ENCODE measurements around the gene NOTO. TPM values are rescaled to one million over a fixed set of nuclear protein-coding genes. Genes with fewer than 3 reads are reported as not detected.

The NOTO gene
- total RNA-seq, 4 donors from 2014 or later = not detected

DNA sequence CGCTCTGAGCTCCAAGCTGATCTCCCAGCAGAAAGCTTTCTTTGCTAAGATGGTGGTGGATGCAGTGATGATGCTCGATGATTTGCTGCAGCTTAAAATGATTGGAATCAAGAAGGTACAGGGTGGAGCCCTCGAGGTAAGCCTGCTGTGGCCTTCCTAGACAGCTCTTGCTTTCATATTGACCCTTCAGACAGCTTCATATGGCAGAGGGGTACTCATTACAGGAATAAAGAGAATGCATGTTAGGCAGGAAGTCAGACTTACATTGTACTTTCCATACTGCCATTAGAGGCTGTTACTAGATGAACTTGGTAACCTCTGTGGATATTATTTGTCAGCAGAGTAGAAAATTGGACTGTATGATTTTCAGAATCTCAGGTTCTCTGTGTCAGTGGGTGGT is 42.2 kb downstream of the NOTO start:
- Histone ChIP-seq H3K4me1 (no peaks in the 10 kb centered on the region), H3K36me3 (peaks cover 68 to 82% of the 10 kb centered on the region in 2 donors), H3K9me3 (no peaks in the 10 kb centered on the region), H3K27me3 (no peaks in the 10 kb centered on the region), H3K27ac (no peak overlapping the region), H3K4me3 (replicated peaks in 1 of 3) (no peak overlapping the region)
- no peak for DNase-seq
- TF ChIP-seq POLR2A (IDR thresholded peaks at IDR 0.05) = no peak
- TF ChIP-seq, protein P1, sequence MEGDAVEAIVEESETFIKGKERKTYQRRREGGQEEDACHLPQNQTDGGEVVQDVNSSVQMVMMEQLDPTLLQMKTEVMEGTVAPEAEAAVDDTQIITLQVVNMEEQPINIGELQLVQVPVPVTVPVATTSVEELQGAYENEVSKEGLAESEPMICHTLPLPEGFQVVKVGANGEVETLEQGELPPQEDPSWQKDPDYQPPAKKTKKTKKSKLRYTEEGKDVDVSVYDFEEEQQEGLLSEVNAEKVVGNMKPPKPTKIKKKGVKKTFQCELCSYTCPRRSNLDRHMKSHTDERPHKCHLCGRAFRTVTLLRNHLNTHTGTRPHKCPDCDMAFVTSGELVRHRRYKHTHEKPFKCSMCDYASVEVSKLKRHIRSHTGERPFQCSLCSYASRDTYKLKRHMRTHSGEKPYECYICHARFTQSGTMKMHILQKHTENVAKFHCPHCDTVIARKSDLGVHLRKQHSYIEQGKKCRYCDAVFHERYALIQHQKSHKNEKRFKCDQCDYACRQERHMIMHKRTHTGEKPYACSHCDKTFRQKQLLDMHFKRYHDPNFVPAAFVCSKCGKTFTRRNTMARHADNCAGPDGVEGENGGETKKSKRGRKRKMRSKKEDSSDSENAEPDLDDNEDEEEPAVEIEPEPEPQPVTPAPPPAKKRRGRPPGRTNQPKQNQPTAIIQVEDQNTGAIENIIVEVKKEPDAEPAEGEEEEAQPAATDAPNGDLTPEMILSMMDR (IDR thresholded peaks at IDR 0.05) = no peak
- intact Hi-C loops (cut with DNase I) = loop anchor here (10.0 kb wide), 1 partner anchor 130 kb away; no protein-coding TSS in a partner anchor
- whole genome bisulfite sequencing, 2 donors = 88 to 98% methylated on average over 3 of the region's 3 CpGs

DNA sequence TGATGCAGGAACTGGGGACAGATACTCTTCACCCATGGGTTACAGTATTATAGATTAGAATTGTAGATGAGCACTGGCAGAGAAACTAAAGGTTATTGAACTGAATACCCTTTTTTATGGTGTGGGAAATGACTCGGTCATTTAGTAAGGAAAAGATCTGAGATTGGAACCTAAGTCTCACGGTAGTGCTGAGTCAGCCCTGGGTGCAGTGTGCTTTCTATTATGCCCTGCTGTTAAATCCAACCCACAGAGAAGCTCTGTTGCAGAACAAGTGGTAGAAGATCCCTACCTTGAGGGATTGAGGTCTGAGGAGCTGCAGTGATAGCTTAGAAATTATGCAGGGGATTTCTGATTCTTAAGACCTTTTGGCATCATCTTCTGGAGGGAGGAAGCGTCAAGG is 44.5 kb downstream of the NOTO start:
- no peaks in the 10 kb centered on the region for H3K9me3 ChIP-seq
- intact Hi-C loops (cut with DNase I) = loop anchor here (10.0 kb wide), 1 partner anchor 128 kb away; no protein-coding TSS in a partner anchor
- no peak for TF ChIP-seq POLR2A (IDR thresholded peaks at IDR 0.05)
- TF ChIP-seq, protein P1 (IDR thresholded peaks at IDR 0.05) = no peak
- H3K4me3 ChIP-seq (replicated peaks in 1 of 3) = no peak overlapping the region
- H3K4me1 ChIP-seq = no peaks in the 10 kb centered on the region
- H3K36me3 ChIP-seq = peaks cover 91 to 94% of the 10 kb centered on the region in 2 donors
- 94 to 97% methylated on average over 3 of the region's 3 CpGs for WGBS, 2 donors
- no peak for DNase-seq
- no peaks in the 10 kb centered on the region for H3K27me3 ChIP-seq
- no peak overlapping the region for H3K27ac ChIP-seq

DNA sequence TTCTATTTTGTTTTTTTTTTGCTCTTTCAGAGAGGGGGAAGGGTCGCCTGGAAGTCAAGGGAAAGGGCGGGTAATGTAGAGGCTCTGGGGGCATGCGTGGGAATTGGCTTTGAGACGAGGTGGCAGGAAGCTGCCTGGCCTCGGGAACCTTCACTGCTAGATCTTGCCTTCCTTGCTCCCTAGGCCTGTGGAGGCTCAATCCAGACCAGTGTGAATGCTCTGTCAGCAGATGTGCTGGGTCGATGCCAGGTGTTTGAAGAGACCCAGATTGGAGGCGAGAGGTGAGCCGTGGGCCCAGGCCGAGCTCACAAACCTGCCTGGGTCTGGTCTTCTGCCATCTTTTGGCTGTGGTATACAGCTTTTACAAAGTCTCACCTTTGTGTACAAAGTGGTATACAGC is 47.3 kb downstream of the NOTO start:
- no peak overlapping the region for H3K4me3 ChIP-seq (replicated peaks in 1 of 3)
- no peaks in the 10 kb centered on the region for H3K4me1 ChIP-seq
- WGBS, 2 donors = 85 to 94% methylated on average over 9 of the region's 9 CpGs
- DNase-seq = no peak
- no peak overlapping the region for H3K27ac ChIP-seq
- no peaks in the 10 kb centered on the region for H3K9me3 ChIP-seq
- intact Hi-C loops (cut with DNase I) = loop anchor here (10.0 kb wide), 1 partner anchor 125 kb away; no protein-coding TSS in a partner anchor
- H3K27me3 ChIP-seq = no peaks in the 10 kb centered on the region
- peaks cover 92 to 95% of the 10 kb centered on the region in 2 donors for H3K36me3 ChIP-seq
- no peak for TF ChIP-seq POLR2A (IDR thresholded peaks at IDR 0.05)
- TF ChIP-seq, protein P1 (IDR thresholded peaks at IDR 0.05) = no peak

DNA sequence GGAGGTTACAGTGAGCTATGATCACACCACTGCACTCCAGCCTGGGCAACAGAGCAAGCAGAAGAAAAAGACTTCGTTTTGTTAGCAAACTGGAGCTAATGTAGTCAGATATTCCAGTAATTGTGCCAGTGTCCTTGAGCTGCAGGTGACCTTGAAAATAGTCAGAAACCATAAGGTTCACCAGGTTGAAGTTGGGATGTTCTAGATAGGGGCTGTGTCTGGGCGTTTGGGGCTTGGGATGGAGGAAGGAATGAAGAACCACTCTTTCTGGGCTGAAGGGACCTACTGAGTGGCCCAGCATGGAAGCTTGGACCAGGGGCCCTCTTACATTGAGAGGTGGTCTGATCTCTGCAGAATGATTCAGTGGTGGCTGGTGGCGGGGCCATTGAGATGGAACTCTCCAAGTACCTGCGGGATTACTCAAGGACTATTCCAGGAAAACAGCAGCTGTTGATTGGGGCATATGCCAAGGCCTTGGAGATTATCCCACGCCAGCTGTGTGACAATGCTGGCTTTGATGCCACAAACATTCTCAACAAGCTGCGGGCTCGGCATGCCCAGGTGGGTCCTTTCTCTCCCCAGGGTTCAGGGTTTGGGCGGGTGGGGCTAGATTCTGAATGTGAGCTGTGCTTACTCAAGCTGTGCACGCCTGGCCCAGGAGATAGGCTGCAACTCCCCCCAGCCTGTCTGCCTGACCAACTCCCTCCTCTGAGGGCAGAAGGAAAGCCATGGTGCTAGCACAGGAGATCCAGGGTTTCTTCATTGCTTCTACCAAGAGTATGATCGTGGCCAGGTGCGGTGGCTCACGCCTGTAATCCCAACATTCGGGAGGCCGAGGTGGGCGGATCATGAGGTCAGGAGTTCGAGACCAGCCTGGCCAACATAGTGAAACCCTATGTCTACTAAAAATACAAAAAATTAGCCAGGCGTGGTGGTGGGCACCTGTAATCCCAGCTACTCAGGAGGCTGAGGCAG is 48.8 kb downstream of the NOTO start:
- no peaks in the 10 kb centered on the region for H3K27me3 ChIP-seq
- no peak overlapping the region for H3K27ac ChIP-seq
- WGBS, 2 donors = 94% methylated on average over 16 to 17 of the region's 17 CpGs
- TF ChIP-seq, protein P1 (IDR thresholded peaks at IDR 0.05) = no peak
- no peak for TF ChIP-seq POLR2A (IDR thresholded peaks at IDR 0.05)
- no peaks in the 10 kb centered on the region for H3K9me3 ChIP-seq
- no peak for DNase-seq
- intact Hi-C loops (cut with DNase I) = no loop called here
- H3K4me1 ChIP-seq = no peaks in the 10 kb centered on the region
- peaks cover 77 to 80% of the 10 kb centered on the region in 2 donors for H3K36me3 ChIP-seq
- no peak overlapping the region for H3K4me3 ChIP-seq (replicated peaks in 1 of 3)
